PC-3 (cell line): ENCODE data around the gene FRMPD4.

ENCODE experiments used
- CTCF ChIP-seq: fragments of 300-600 bp; sonication (generic); conservative IDR thresholded peaks from 2 replicates; pipeline ENCODE4 v1.5.1; 2017; ENCODE audit warnings: antibody characterized with exemption, low read depth, mild to moderate bottlenecking, low read length
- EZH2 ChIP-seq: fragments of 300-600 bp; sonication (generic); IDR thresholded peaks from one replicate; pipeline ENCODE4 v1.6.1; 2017; ENCODE audit warnings: antibody characterized with exemption, mild to moderate bottlenecking, low read length; ENCODE audit not compliant: unreplicated experiment
- EZH2phosphoT487 ChIP-seq: fragments of 300-600 bp; sonication (generic); IDR thresholded peaks from 2 replicates; pipeline ENCODE4 v1.6.1; 2018; ENCODE audit warnings: mild to moderate bottlenecking, antibody characterized with exemption, low read length, borderline replicate concordance

- TF ChIP-seq CTCF (no peak), EZH2 (no peak), EZH2phosphoT487 (no peak)
Observed at GRCh38 chrX:12719837-12720236, 581.6 kb downstream of the FRMPD4 start.
